ENCODE measurements around the gene GMNC. TPM values are rescaled to one million over a fixed set of nuclear protein-coding genes. Genes with fewer than 3 reads are reported as not detected.

Gene GMNC, protein sequence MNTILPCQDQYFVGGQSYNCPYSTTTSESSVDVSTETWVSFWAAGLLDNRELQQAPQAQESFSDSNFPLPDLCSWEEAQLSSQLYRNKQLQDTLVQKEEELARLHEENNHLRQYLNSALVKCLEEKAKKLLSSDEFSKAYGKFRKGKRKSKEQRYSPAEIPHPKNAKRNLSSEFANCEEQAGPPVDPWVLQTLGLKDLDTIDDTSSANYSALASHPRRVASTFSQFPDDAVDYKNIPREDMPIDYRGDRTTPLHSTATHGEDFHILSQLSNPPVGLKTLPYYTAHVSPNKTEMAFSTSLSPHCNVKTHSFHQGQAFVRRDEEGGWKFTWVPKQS
- not detected for total RNA-seq

DNA sequence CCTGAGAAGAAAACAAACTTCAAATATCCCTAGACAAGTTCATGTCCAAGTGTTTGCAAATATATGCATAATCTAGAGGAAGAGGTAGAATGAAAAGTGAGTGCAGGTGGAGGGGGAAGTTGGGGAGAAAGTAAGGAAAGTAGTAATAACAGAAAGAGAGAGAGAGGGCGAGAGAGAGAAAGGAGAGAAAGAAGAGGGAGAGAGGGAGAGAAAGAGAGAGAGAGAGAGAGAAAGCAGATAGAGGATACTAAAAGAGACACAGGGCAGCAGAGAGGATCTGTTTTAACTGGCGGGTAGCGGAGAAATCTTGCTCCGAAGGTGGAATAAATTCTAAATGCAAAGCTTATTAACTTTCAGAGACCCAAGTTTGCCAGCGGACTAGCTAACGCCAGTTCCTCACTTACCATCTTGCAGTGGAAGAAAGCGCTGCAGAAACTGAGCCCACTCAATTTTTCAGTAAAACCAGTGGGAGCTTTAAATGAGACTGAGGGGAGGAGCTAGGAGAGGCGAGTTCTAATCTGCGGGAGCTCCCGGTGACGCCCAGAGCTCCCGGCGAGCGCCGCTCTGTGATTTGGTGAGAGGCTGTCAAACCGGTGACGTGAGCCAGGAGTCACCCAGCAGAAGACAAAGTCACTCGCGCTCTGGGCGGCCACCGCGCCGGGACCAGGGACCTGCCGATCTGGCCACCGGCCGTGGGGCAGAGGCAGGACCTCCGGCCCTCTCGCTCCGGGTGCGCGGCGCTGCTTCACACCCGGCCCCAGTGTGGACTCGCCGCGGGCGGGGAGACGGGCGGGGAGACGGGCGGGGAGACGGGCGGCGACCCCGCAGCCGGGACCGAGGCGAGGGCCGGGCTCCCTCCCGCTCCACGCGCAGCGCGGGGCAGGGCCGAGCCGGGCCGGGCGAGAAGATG is at the start of gene GMNC:
GMNC (minus strand) TSS at position 486 of the 910 bp plus-strand sequence; CDS start at position 407, 79 bp downstream.
- H3K36me3 ChIP-seq: no peaks in the 10 kb centered on the region
- peak; percentile 71 to 82 for DNase-seq
- H3K4me1 ChIP-seq: no peaks in the 10 kb centered on the region
- whole genome bisulfite sequencing, 2 donors: 4 to 8% methylated on average over 23 to 57 of the region's 58 CpGs
- no peaks in the 10 kb centered on the region for H3K27me3 ChIP-seq
- H3K27ac ChIP-seq: no peak within 1 kb of the TSS
- peak in 1 of 2 donors; percentile 73 for TF ChIP-seq POLR2A (IDR thresholded peaks at IDR 0.05)
- TF ChIP-seq, protein P1, sequence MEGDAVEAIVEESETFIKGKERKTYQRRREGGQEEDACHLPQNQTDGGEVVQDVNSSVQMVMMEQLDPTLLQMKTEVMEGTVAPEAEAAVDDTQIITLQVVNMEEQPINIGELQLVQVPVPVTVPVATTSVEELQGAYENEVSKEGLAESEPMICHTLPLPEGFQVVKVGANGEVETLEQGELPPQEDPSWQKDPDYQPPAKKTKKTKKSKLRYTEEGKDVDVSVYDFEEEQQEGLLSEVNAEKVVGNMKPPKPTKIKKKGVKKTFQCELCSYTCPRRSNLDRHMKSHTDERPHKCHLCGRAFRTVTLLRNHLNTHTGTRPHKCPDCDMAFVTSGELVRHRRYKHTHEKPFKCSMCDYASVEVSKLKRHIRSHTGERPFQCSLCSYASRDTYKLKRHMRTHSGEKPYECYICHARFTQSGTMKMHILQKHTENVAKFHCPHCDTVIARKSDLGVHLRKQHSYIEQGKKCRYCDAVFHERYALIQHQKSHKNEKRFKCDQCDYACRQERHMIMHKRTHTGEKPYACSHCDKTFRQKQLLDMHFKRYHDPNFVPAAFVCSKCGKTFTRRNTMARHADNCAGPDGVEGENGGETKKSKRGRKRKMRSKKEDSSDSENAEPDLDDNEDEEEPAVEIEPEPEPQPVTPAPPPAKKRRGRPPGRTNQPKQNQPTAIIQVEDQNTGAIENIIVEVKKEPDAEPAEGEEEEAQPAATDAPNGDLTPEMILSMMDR (IDR thresholded peaks at IDR 0.05): no peak
- peak within 1 kb of the TSS; percentile 43 to 67 (median 44) for H3K4me3 ChIP-seq (replicated peaks in 1 of 3)
- no peaks in the 10 kb centered on the region for H3K9me3 ChIP-seq
- intact Hi-C loops (cut with DNase I): no loop called here

DNA sequence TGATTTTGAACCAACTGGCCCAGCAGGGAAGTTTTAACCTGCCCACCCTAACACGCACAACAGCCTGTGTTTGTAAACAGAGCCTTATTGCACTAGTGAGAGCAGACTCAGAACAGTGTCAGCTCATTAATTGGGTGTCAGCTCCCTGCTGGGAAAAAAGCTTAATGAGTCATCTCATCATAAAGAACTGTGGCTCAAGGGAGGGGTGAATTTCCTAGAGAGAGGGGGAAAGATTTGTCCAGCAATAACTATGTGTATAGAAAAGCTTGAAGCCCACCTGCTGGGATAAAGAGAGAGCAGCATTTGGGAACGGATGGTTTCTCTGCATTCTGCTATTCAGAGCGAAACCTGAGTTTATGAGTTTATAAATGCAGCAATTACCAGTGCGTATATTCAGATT is 48.9 kb upstream of the GMNC start:
- WGBS, 2 donors: 75 to 78% methylated on average over 4 of the region's 4 CpGs
- Histone ChIP-seq H3K4me1 (no peaks in the 10 kb centered on the region), H3K27ac (no peak overlapping the region), H3K9me3 (no peaks in the 10 kb centered on the region), H3K36me3 (no peaks in the 10 kb centered on the region), H3K27me3 (no peaks in the 10 kb centered on the region), H3K4me3 (replicated peaks in 1 of 3) (no peak overlapping the region)
- intact Hi-C loops (cut with DNase I): no loop called here
- TF ChIP-seq, protein P1 (IDR thresholded peaks at IDR 0.05): no peak
- no peak for TF ChIP-seq POLR2A (IDR thresholded peaks at IDR 0.05)
- no peak for DNase-seq

DNA sequence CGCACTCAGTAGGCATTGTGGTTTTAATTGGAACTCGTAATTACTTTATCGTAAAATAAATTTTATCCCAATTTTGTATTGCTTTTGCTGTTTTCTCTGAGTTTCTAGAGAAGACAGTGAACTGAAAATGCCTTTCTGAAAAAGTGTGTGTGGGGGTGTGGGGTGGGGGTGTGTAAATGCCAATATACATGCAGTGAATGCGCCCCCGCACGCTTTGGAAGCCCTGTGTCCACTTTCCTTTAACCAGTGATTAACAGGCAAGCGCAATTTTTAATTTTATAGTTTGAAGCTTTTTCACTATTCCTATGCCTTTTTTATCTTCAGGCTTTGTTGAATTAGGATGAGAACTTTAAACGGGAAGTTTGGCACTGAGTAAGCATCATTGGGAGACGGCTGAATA is 47.4 kb upstream of the GMNC start:
- DNase-seq: no peak
- 88 to 89% methylated on average over 9 of the region's 9 CpGs for WGBS, 2 donors

DNA sequence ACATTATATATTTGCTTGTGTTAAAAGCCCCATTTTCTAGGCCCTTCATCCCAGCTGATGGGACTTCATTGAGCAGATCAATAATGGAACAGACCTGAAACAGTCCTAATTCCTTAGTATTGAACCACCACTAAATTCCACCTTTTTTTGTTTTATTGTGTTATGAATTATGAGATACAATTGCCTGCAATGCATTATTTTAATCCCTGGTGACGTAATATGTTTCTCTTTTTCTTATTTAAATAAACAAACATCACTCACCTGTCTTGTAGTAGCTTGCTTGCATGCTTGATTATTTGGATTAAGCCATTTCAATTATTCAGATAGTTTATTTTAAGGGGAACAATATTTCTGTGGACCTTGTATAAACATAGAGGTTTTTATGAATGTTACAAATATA is 40.7 kb upstream of the GMNC start:
- 70 to 80% methylated on average over 1 of the region's 1 CpG for WGBS, 2 donors
- no peak for DNase-seq
- no peaks in the 10 kb centered on the region for H3K9me3 ChIP-seq
- H3K36me3 ChIP-seq: no peaks in the 10 kb centered on the region
- no peaks in the 10 kb centered on the region for H3K27me3 ChIP-seq
- no peak overlapping the region for H3K27ac ChIP-seq
- H3K4me3 ChIP-seq (replicated peaks in 1 of 3): no peak overlapping the region
- H3K4me1 ChIP-seq: no peaks in the 10 kb centered on the region
- intact Hi-C loops (cut with DNase I): no loop called here
- no peak for TF ChIP-seq POLR2A (IDR thresholded peaks at IDR 0.05)
- TF ChIP-seq, protein P1 (IDR thresholded peaks at IDR 0.05): no peak

More for the DNA sequence above, 47.4 kb upstream of the GMNC start:
- Histone ChIP-seq H3K9me3 (no peaks in the 10 kb centered on the region), H3K27ac (no peak overlapping the region), H3K4me3 (replicated peaks in 1 of 3) (no peak overlapping the region), H3K4me1 (no peaks in the 10 kb centered on the region), H3K36me3 (no peaks in the 10 kb centered on the region), H3K27me3 (no peaks in the 10 kb centered on the region)
- TF ChIP-seq, protein P1 (IDR thresholded peaks at IDR 0.05): no peak
- no peak for TF ChIP-seq POLR2A (IDR thresholded peaks at IDR 0.05)
- intact Hi-C loops (cut with DNase I): no loop called here
